ENCODE measurements around the gene HOXA6.

DNA sequence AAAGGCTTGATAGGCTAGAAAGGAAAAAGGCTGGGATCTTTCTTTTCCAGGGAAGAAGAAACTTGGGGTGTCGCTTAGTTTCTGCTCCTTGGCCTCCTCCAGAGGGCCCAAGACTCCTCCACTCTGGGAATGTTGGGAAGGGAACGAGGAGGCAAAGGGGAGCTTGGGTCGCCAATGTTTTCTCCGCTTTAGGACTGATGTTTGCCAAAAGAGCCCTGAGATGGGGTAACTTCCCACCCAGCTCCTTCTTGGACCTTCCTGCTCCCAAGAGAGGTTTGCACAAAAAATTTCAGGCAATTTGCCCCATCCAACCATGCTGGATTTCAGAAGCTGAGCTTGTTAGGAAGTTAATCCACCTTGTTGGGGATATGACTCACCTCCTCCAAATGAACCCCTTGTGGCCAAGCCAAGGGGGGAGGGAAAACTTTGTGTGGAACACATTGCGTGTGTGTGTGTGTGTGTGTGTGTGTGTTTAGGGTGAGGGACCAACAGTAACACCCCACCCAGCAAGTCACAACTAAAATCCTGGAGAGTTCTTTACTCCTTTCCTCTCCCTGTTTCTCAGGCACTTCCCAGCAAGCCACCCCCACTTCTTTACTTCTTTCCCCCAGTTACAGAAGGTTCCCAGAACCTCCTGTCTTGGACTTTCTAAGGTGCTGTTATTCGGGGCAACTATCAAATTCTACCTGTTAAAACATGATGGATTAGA is 36.4 kb downstream of the HOXA6 start:
- TF ChIP-seq CTCF (IDR thresholded peaks at IDR 0.05), result no peak
- TF ChIP-seq POLR2A (IDR thresholded peaks at IDR 0.05), result no peak

Data from lower leg skin (tissue), 3 donors.